Neural progenitor cell (in vitro differentiated cells): ENCODE data around the gene MYO1C. TPM values are rescaled to one million over a fixed set of nuclear protein-coding genes. Genes with fewer than 3 reads are reported as not detected.
"Not testable (repeated sequence)": the region's sequence is repeated elsewhere in the genome, so short reads cannot be mapped to it uniquely, and the experiment has no call there.

Experiments used
- DNase-seq: peaks from one replicate; pipeline ENCODE4 v3.0.0-alpha.2; 2016; ENCODE audit warnings: low spot score
- H2AFZ ChIP-seq: fragments of 200-600 bp; sonication (generic); replicated peaks from 2 replicates; pipeline ENCODE4 v1.6.1; 2016; ENCODE audit warnings: antibody characterized with exemption
- H3F3A ChIP-seq: fragments of 200-600 bp; sonication (generic); 2 replicates; pipeline ENCODE4 v1.6.1; 2016; ENCODE audit warnings: antibody characterized with exemption, low read depth
- H3K27ac ChIP-seq: fragments of 200-600 bp; sonication (generic); 2 replicates; pipeline ENCODE4 v1.5.1; 2016; ENCODE audit warnings: mild to moderate bottlenecking
- H3K27me3 ChIP-seq: fragments of 200-600 bp; sonication (generic); 2 replicates; pipeline ENCODE4 v1.6.1; 2016; ENCODE audit warnings: mild to moderate bottlenecking, moderate library complexity
- H3K36me3 ChIP-seq: fragments of 200-600 bp; sonication (generic); 2 replicates; pipeline ENCODE4 v1.5.1; 2016
- H3K4me1 ChIP-seq: fragments of 200-600 bp; sonication (generic); 2 replicates; pipeline ENCODE4 v1.6.1; 2016; ENCODE audit warnings: mixed run types
- H3K4me2 ChIP-seq: fragments of 200-600 bp; sonication (generic); 2 replicates; pipeline ENCODE4 v1.6.1; 2016
- H3K4me3 ChIP-seq: fragments of 200-600 bp; sonication (generic); 2 replicates; pipeline ENCODE4 v1.5.1; 2016
- H3K79me2 ChIP-seq: fragments of 200-600 bp; sonication (generic); 2 replicates; pipeline ENCODE4 v1.6.1; 2016; ENCODE audit warnings: low read depth
- H3K9ac ChIP-seq: fragments of 200-600 bp; sonication (generic); 2 replicates; pipeline ENCODE4 v1.6.1; 2016
- H3K9me3 ChIP-seq: fragments of 200-600 bp; sonication (generic); 2 replicates; pipeline ENCODE4 v1.5.1; 2016; ENCODE audit warnings: low read depth
- H4K20me1 ChIP-seq: fragments of 200-600 bp; sonication (generic); 2 replicates; pipeline ENCODE4 v1.6.1; 2016; ENCODE audit warnings: low read depth
- H3K27ac Mint-ChIP-seq: 3 replicates; pipeline ENCODE4 v1.8.0; 2021; ENCODE audit warnings: mixed read lengths
- H3K27me3 Mint-ChIP-seq: 2 replicates; pipeline ENCODE4 v1.8.0; 2022; ENCODE audit warnings: low read depth, mild to moderate bottlenecking, inconsistent platforms, moderate library complexity, mixed read lengths; ENCODE audit not compliant: insufficient read depth
- H3K36me3 Mint-ChIP-seq: 3 replicates; pipeline ENCODE4 v1.8.0; 2021; ENCODE audit warnings: mixed read lengths
- H3K4me1 Mint-ChIP-seq: 3 replicates; pipeline ENCODE4 v1.8.0; 2021; ENCODE audit warnings: mixed read lengths
- H3K4me3 Mint-ChIP-seq: 3 replicates; pipeline ENCODE4 v1.8.0; 2021; ENCODE audit warnings: mild to moderate bottlenecking, moderate library complexity, mixed read lengths
- H3K9me3 Mint-ChIP-seq: 3 replicates; pipeline ENCODE4 v1.8.0; 2020; ENCODE audit warnings: mixed read lengths
- EZH2 ChIP-seq: fragments of 200-600 bp; sonication (generic); IDR thresholded peaks from 2 replicates; pipeline ENCODE4 v1.6.1; 2017; ENCODE audit warnings: antibody characterized with exemption, mild to moderate bottlenecking, moderate library complexity
- EZH2phosphoT487 ChIP-seq: fragments of 200-600 bp; sonication (generic); IDR thresholded peaks from 2 replicates; pipeline ENCODE4 v1.6.1; 2017; ENCODE audit warnings: antibody characterized with exemption
- total RNA-seq: library from RNA; depleted of rRNA; stranded (reverse); fragments of >200 nt; gene quantifications from 2 replicates; pipeline ENCODE4 v1.2.3, GENCODE V29; 2015; ENCODE audit warnings: low replicate concordance
- TF ChIP-seq, protein P1 (sequence below): fragments of 200-600 bp; sonication (generic); IDR thresholded peaks from 2 replicates; pipeline ENCODE4 v1.5.1; 2017; ENCODE audit warnings: antibody characterized with exemption, mild to moderate bottlenecking

MYO1C gene
- total RNA-seq, 1 donor from 2014 or later: 28.7 TPM

GRCh38 chr17:1449412-1449967 is 43.0 kb downstream of the MYO1C start:
- Mint-ChIP-seq H3K36me3 (peaks cover 34% of the 10 kb centered on the region), H3K27ac (no peak overlapping the region), H3K27me3 (no peaks in the 10 kb centered on the region), H3K9me3 (peaks cover 2% of the 10 kb centered on the region), H3K4me3 (no peak overlapping the region), H3K4me1 (peaks cover 16% of the 10 kb centered on the region)
- DNase-seq: no peak
- Histone ChIP-seq H3K4me2 (no peak overlapping the region), H3K4me1 (peaks cover 2% of the 10 kb centered on the region), H3K79me2 (peaks cover 99% of the 10 kb centered on the region), H3K27me3 (no peaks in the 10 kb centered on the region), H2AFZ (no peak overlapping the region), H3K9me3 (no peaks in the 10 kb centered on the region), H3K27ac (no peak overlapping the region), H3K9ac (no peak overlapping the region), H4K20me1 (peaks cover 55% of the 10 kb centered on the region), H3F3A (no peaks in the 10 kb centered on the region), H3K4me3 (no peak overlapping the region), H3K36me3 (no peaks in the 10 kb centered on the region)
- TF ChIP-seq, protein P1, sequence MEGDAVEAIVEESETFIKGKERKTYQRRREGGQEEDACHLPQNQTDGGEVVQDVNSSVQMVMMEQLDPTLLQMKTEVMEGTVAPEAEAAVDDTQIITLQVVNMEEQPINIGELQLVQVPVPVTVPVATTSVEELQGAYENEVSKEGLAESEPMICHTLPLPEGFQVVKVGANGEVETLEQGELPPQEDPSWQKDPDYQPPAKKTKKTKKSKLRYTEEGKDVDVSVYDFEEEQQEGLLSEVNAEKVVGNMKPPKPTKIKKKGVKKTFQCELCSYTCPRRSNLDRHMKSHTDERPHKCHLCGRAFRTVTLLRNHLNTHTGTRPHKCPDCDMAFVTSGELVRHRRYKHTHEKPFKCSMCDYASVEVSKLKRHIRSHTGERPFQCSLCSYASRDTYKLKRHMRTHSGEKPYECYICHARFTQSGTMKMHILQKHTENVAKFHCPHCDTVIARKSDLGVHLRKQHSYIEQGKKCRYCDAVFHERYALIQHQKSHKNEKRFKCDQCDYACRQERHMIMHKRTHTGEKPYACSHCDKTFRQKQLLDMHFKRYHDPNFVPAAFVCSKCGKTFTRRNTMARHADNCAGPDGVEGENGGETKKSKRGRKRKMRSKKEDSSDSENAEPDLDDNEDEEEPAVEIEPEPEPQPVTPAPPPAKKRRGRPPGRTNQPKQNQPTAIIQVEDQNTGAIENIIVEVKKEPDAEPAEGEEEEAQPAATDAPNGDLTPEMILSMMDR: no peak
- TF ChIP-seq EZH2phosphoT487: no peak
- TF ChIP-seq EZH2: no peak

- no peak overlapping the region for H3K27ac ChIP-seq
- H3K4me1 Mint-ChIP-seq: peaks cover 10% of the 10 kb centered on the region
These were observed 45.4 kb downstream of the MYO1C start for GRCh38 chr17:1447052-1447451.

GRCh38 chr17:1446201-1446600 is 46.3 kb downstream of the MYO1C start:
- Histone ChIP-seq H3K4me3 (no peak overlapping the region), H3K79me2 (peaks cover 99% of the 10 kb centered on the region), H3K4me2 (no peak overlapping the region), H3K27ac (no peak overlapping the region), H3K4me1 (no peaks in the 10 kb centered on the region), H3K36me3 (no peaks in the 10 kb centered on the region), H4K20me1 (peaks cover 36% of the 10 kb centered on the region), H3K9ac (no peak overlapping the region), H3K9me3 (no peaks in the 10 kb centered on the region), H3F3A (no peaks in the 10 kb centered on the region), H3K27me3 (no peaks in the 10 kb centered on the region), H2AFZ (no peak overlapping the region)
- Mint-ChIP-seq H3K27ac (peak overlapping the region; percentile 28), H3K4me1 (peaks cover 10% of the 10 kb centered on the region), H3K36me3 (peaks cover 25% of the 10 kb centered on the region), H3K27me3 (peaks cover 2% of the 10 kb centered on the region), H3K9me3 (peaks cover 2% of the 10 kb centered on the region), H3K4me3 (no peak overlapping the region)
- TF ChIP-seq EZH2: no peak
- TF ChIP-seq, protein P1: no peak
- no peak for TF ChIP-seq EZH2phosphoT487
- no peak for DNase-seq

More at GRCh38 chr17:1447052-1447451, 45.4 kb downstream of the MYO1C start:
- no peaks in the 10 kb centered on the region for H3K36me3 ChIP-seq
- H3K27me3 ChIP-seq: no peaks in the 10 kb centered on the region
- no peak for TF ChIP-seq EZH2
- TF ChIP-seq EZH2phosphoT487: no peak
- TF ChIP-seq, protein P1: no peak
- H3K4me2 ChIP-seq: no peak overlapping the region
- Mint-ChIP-seq H3K9me3 (peaks cover 2% of the 10 kb centered on the region), H3K4me3 (no peak overlapping the region), H3K27ac (no peak overlapping the region), H3K27me3 (peaks cover 2% of the 10 kb centered on the region), H3K36me3 (peaks cover 29% of the 10 kb centered on the region)
- DNase-seq: no peak
- H3K9me3 ChIP-seq: no peaks in the 10 kb centered on the region
- no peaks in the 10 kb centered on the region for H3K4me1 ChIP-seq
- H3F3A ChIP-seq: no peaks in the 10 kb centered on the region
- no peak overlapping the region for H3K9ac ChIP-seq
- no peak overlapping the region for H3K4me3 ChIP-seq
- H3K79me2 ChIP-seq: peaks cover 99% of the 10 kb centered on the region
- no peak overlapping the region for H2AFZ ChIP-seq
- H4K20me1 ChIP-seq: peaks cover 36% of the 10 kb centered on the region

DNA sequence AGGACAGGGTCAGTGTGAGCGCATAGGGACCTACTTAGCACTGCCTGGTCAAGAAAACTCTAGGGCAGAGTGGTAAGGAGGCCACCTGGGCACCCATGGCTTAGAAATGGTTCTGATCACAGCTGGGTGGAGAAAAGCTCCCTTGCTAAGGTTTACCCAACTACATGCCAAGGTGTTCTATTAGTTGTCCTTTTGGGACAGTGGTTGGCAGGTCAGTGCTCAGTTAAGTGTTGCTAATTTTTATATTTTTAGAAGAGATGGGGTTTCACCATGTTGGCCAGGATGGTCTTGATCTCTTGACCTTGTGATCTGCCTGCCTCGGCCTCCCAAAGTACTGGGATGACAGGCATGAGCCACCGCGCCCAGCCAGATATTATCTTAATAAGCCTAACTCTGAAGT is 46.8 kb downstream of the MYO1C start:
- not testable (repeated sequence) for DNase-seq, H3K4me2 ChIP-seq, H2AFZ ChIP-seq, H3K9me3 ChIP-seq, H3K4me3 ChIP-seq, H3K9me3 Mint-ChIP-seq, H3K27me3 ChIP-seq, H3K4me1 Mint-ChIP-seq, H3K9ac ChIP-seq, H3F3A ChIP-seq, H3K27ac ChIP-seq, H3K4me3 Mint-ChIP-seq, H3K36me3 ChIP-seq, H3K27me3 Mint-ChIP-seq, H3K4me1 ChIP-seq
- peak overlapping the region; percentile 28 for H3K27ac Mint-ChIP-seq
- H4K20me1 ChIP-seq: peaks cover 36% of the 10 kb centered on the region
- peaks cover 25% of the 10 kb centered on the region for H3K36me3 Mint-ChIP-seq
- peaks cover 99% of the 10 kb centered on the region for H3K79me2 ChIP-seq

DNA sequence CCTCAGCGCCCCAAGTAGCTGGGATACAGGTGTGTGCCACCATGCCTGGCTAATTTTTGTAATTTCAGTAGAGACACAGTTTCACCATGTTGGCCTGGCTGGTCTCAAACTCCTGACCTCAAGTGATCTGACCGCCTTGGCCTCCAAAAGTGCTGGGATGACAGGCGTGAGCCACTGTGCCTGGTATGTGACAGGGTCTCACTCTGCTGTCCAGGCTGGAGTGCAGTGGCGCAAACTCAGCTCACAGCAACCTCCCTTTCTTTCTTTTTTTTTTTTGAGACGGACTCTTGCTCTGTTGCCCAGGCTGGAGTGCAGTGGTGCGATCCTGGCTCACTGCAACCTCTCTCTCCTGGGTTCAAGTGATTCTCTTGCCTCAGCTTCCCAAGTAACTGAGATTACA is 49.8 kb downstream of the MYO1C start:
- not testable (repeated sequence) for H3K36me3 ChIP-seq
- peaks cover 44% of the 10 kb centered on the region for H4K20me1 ChIP-seq
- H3K36me3 Mint-ChIP-seq: peaks cover 13% of the 10 kb centered on the region

More for the DNA sequence above, 49.8 kb downstream of the MYO1C start:
- H3K27ac Mint-ChIP-seq, H3F3A ChIP-seq, H3K9me3 Mint-ChIP-seq, H3K9me3 ChIP-seq, DNase-seq, H3K4me2 ChIP-seq, H2AFZ ChIP-seq, H3K27me3 ChIP-seq, H3K4me3 Mint-ChIP-seq, H3K9ac ChIP-seq, H3K4me1 ChIP-seq, H3K27ac ChIP-seq, H3K4me3 ChIP-seq, H3K27me3 Mint-ChIP-seq: not testable (repeated sequence)
- peaks cover 100% of the 10 kb centered on the region for H3K79me2 ChIP-seq
- H3K4me1 Mint-ChIP-seq: peaks cover 15% of the 10 kb centered on the region
